SU-DHL-6 (cell line): ENCODE measurements around the gene GPR160.

Experiments used
- H2AFZ ChIP-seq: fragments of 200-600 bp; sonication (generic); 2 replicates; pipeline ENCODE4 v1.6.1; 2014; ENCODE audit warnings: low read depth, mild to moderate bottlenecking, moderate library complexity, mixed read lengths, antibody characterized with exemption, low read length; ENCODE audit not compliant: severe bottlenecking
- H3F3A ChIP-seq: fragments of 200-600 bp; shearing (Covaris generic); 2 replicates; pipeline ENCODE4 v1.6.0; 2016; ENCODE audit warnings: antibody characterized with exemption, mild to moderate bottlenecking; ENCODE audit not compliant: insufficient read depth
- H3K27ac ChIP-seq: fragments of 200-600 bp; sonication (generic); 2 replicates; pipeline ENCODE4 v1.5.1; 2016; ENCODE audit warnings: low read depth, mild to moderate bottlenecking, low read length, moderate library complexity, mixed read lengths
- H3K27me3 ChIP-seq: fragments of 200-600 bp; sonication (generic), shearing (Covaris generic); 2 replicates; pipeline ENCODE4 v1.6.0; 2014; ENCODE audit warnings: mild to moderate bottlenecking, low read length
- H3K36me3 ChIP-seq: fragments of 200-600 bp; sonication (generic); 2 replicates; pipeline ENCODE4 v1.6.1; 2014; ENCODE audit warnings: mild to moderate bottlenecking, low read length, mixed read lengths
- H3K4me2 ChIP-seq: fragments of 300-600, 200-600 bp; shearing (Covaris generic), sonication (generic); 2 replicates; pipeline ENCODE4 v1.6.0; 2014; ENCODE audit warnings: low read length, low read depth, mild to moderate bottlenecking; ENCODE audit not compliant: poor library complexity, severe bottlenecking
- H3K4me3 ChIP-seq: fragments of 200-600 bp; sonication (generic); 2 replicates; pipeline ENCODE4 v1.5.1; 2014; ENCODE audit warnings: antibody characterized with exemption, low read length, mild to moderate bottlenecking, mixed read lengths; ENCODE audit not compliant: insufficient read depth, poor library complexity, severe bottlenecking
- H3K79me2 ChIP-seq: fragments of 200-600 bp; sonication (generic); 2 replicates; pipeline ENCODE4 v1.6.1; 2014; ENCODE audit warnings: mild to moderate bottlenecking, low read length, moderate library complexity; ENCODE audit not compliant: insufficient read depth
- H3K9ac ChIP-seq: fragments of 200-600 bp; sonication (generic); 2 replicates; pipeline ENCODE4 v1.7.0; 2014; ENCODE audit warnings: mild to moderate bottlenecking, low read length
- H3K9me2 ChIP-seq: fragments of 200-600 bp; sonication (generic); replicated peaks from 2 replicates; pipeline ENCODE4 v1.6.1; 2014; ENCODE audit warnings: low read length; ENCODE audit not compliant: insufficient read depth
- H3K9me3 ChIP-seq: fragments of 200-600 bp; sonication (generic); 2 replicates; pipeline ENCODE4 v1.6.1; 2014; ENCODE audit warnings: low read length, mixed read lengths; ENCODE audit not compliant: insufficient read depth
- H4K20me1 ChIP-seq: fragments of 200-600 bp; sonication (generic); 2 replicates; pipeline ENCODE4 v1.6.1; 2014; ENCODE audit warnings: low read depth, mild to moderate bottlenecking, antibody characterized with exemption, low read length, moderate library complexity, mixed read lengths
- CTCF ChIP-seq: fragments of 200-600 bp; sonication (generic); IDR thresholded peaks from one replicate; pipeline ENCODE4 v1.5.1; 2017; ENCODE audit warnings: antibody characterized with exemption, mild to moderate bottlenecking, low read length, moderate library complexity; ENCODE audit not compliant: insufficient read depth, poor library complexity, severe bottlenecking
- EZH2phosphoT487 ChIP-seq: fragments of 200-600 bp; sonication (generic), shearing (Covaris generic); conservative IDR thresholded peaks from 2 replicates; pipeline ENCODE4 v1.6.1; 2018; ENCODE audit warnings: mild to moderate bottlenecking, antibody characterized with exemption, low read length, moderate library complexity, mixed read lengths

The GPR160 gene

GRCh38 chr3:170076715-170077238 lies 39.0 kb downstream of the GPR160 start:
- Histone ChIP-seq H3K9ac (no peak overlapping the region), H3K36me3 (no peaks in the 10 kb centered on the region), H3K4me2 (no peak overlapping the region), H3K4me3 (no peak overlapping the region), H3K9me3 (no peaks in the 10 kb centered on the region), H3K9me2 (no peaks in the 10 kb centered on the region), H3K79me2 (no peaks in the 10 kb centered on the region), H4K20me1 (no peaks in the 10 kb centered on the region), H3F3A (peaks cover 11% of the 10 kb centered on the region; the same call in 1 of the 2 replicates), H2AFZ (no peak overlapping the region), H3K27me3 (no peaks in the 10 kb centered on the region), H3K27ac (no peak overlapping the region)
- TF ChIP-seq EZH2phosphoT487 = no peak
- no peak for TF ChIP-seq CTCF

GRCh38 chr3:170077361-170077760 lies 39.6 kb downstream of the GPR160 start:
- Histone ChIP-seq H3K9me3 (no peaks in the 10 kb centered on the region), H3K36me3 (no peaks in the 10 kb centered on the region), H4K20me1 (no peaks in the 10 kb centered on the region), H3K27ac (no peak overlapping the region), H3K4me3 (no peak overlapping the region), H3K27me3 (no peaks in the 10 kb centered on the region), H3K9ac (no peak overlapping the region), H3F3A (peaks cover 14% of the 10 kb centered on the region; the same call in 1 of the 2 replicates), H3K9me2 (no peaks in the 10 kb centered on the region), H3K79me2 (no peaks in the 10 kb centered on the region), H3K4me2 (no peak overlapping the region), H2AFZ (no peak overlapping the region)
- TF ChIP-seq EZH2phosphoT487 (no peak), CTCF (no peak)

GRCh38 chr3:170078620-170079281 lies 41.0 kb downstream of the GPR160 start:
- Histone ChIP-seq H3K4me2 (no peak overlapping the region), H4K20me1 (no peaks in the 10 kb centered on the region), H3K79me2 (no peaks in the 10 kb centered on the region), H3K36me3 (0 out of 2 replicates have a peak, but pooled peaks cover under 1% of the 10 kb centered on the region), H3K9me2 (no peaks in the 10 kb centered on the region), H3K4me3 (no peak overlapping the region), H3K9me3 (no peaks in the 10 kb centered on the region), H3K9ac (no peak overlapping the region), H3K27ac (no peak overlapping the region), H3F3A (peaks cover 14% of the 10 kb centered on the region; the same call in 1 of the 2 replicates), H3K27me3 (no peaks in the 10 kb centered on the region), H2AFZ (no peak overlapping the region)
- TF ChIP-seq CTCF (peak; percentile 32), EZH2phosphoT487 (no peak)
